ENCODE data around the gene NME9.
"Not testable (repeated sequence)": the region's sequence is repeated elsewhere in the genome, so short reads cannot be mapped to it uniquely, and the experiment has no call there.

- TF ChIP-seq CTCF, POLR2A, POLR2AphosphoS5, EP300 (IDR thresholded peaks at IDR 0.05): not testable (repeated sequence)
These were observed 47.6 kb upstream of the NME9 start for GRCh38 chr3:138377212-138377611.

Data from suprapubic skin (tissue), 4 donors.